HepG2 (cell line): ENCODE measurements around the gene RGS7. TPM values are rescaled to one million over a fixed set of nuclear protein-coding genes. Genes with fewer than 3 reads are reported as not detected.

Experiments used
- EHMT2 ChIP-seq: fragments of 200-600 bp; sonication (generic); IDR thresholded peaks from 2 replicates; pipeline ENCODE4 v1.7.0; 2017; ENCODE audit warnings: antibody characterized with exemption, low read depth, low read length, borderline replicate concordance
- FOXP1 ChIP-seq, 2 experiments: fragments of 450-650 bp in 1 of 2; IDR thresholded peaks; 2 replicates each; pipeline ENCODE4 v1.6.1; 2017 to 2018; ENCODE audit warnings: antibody characterized with exemption in 1 of 2
- MED1 ChIP-seq: sonication (generic); formaldehyde crosslinking; IDR thresholded peaks from 2 replicates; pipeline ENCODE4 v1.4.0; 2020; ENCODE audit warnings: missing genetic modification reagents
- MEIS2 ChIP-seq: sonication (generic); formaldehyde crosslinking; IDR thresholded peaks from 2 replicates; pipeline ENCODE4 v1.9.0; 2021; ENCODE audit warnings: mild to moderate bottlenecking, missing genetic modification reagents
- MIER2 ChIP-seq: IDR thresholded peaks from 2 replicates; pipeline ENCODE4 v1.6.1; 2016; ENCODE audit warnings: missing biosample characterization, missing genetic modification reagents
- NKX3-1 ChIP-seq: sonication (generic); formaldehyde crosslinking; IDR thresholded peaks from 2 replicates; pipeline ENCODE4 v1.5.0; 2020; ENCODE audit warnings: missing genetic modification reagents
- NR2F6 ChIP-seq, 2 experiments: IDR thresholded peaks; 2 replicates each; pipeline ENCODE4 v1.6.1; 2016; ENCODE audit warnings: antibody characterized with exemption in 1 of 2, mild to moderate bottlenecking in 1 of 2
- PITX1 ChIP-seq: sonication (generic); formaldehyde crosslinking; IDR thresholded peaks from 2 replicates; pipeline ENCODE4 v1.5.1; 2020; ENCODE audit warnings: mild to moderate bottlenecking, missing genetic modification reagents
- RNF2 ChIP-seq: fragments of 450-650 bp; conservative IDR thresholded peaks from 2 replicates; pipeline ENCODE4 v1.6.1; 2016; ENCODE audit warnings: low read depth
- ZBTB43 ChIP-seq: sonication (generic); formaldehyde crosslinking; conservative IDR thresholded peaks from 2 replicates; pipeline ENCODE4 v1.4.0; 2020; ENCODE audit warnings: missing genetic modification reagents
- ZHX1 ChIP-seq: sonication (generic); formaldehyde crosslinking; IDR thresholded peaks from 2 replicates; pipeline ENCODE4 v1.8.1; 2022; ENCODE audit warnings: low read depth, mild to moderate bottlenecking, missing genetic modification reagents
- ZNF670 ChIP-seq: sonication (generic); formaldehyde crosslinking; IDR thresholded peaks from 2 replicates; pipeline ENCODE4 v1.8.0; 2022; ENCODE audit warnings: mild to moderate bottlenecking, missing genetic modification reagents, borderline replicate concordance
- ZNF720 ChIP-seq: sonication (generic); formaldehyde crosslinking; IDR thresholded peaks from 2 replicates; pipeline ENCODE4 v1.4.0; 2020; ENCODE audit warnings: missing genetic modification reagents
- ZXDC ChIP-seq: sonication (generic); formaldehyde crosslinking; IDR thresholded peaks from 2 replicates; pipeline ENCODE4 v1.5.0; 2020; ENCODE audit warnings: mild to moderate bottlenecking, missing genetic modification reagents
- polyA plus RNA-seq, 8 experiments: library from polyadenylated mRNA; depleted of rRNA in 3 of 8; stranded (reverse) in 7 of 8; unstranded in 1 of 8; fragments of >200 nt; fragmentation: Illumina TruSeq in 4 of 8; extraction: Trizol in 4 of 8; gene quantifications; 2 replicates each; pipeline versions ENCODE4 v1.2.1 to v1.2.3, GENCODE V29; 2011 to 2016; ENCODE audit warnings: low read depth in 4 of 8, missing spikeins in 1 of 8, mixed read lengths in 1 of 8; ENCODE audit not compliant: insufficient read depth in 1 of 8
- total RNA-seq, 5 experiments: library from RNA; depleted of rRNA; stranded (reverse); fragments of >200 nt; fragmentation: Illumina TruSeq; extraction: Trizol; gene quantifications; 2 replicates each; pipeline ENCODE4 v1.2.3, GENCODE V29; 2016; ENCODE audit warnings: low read depth in 1 of 5

Gene RGS7
- total and polyA plus RNA-seq, 2 of the 13 experiments (the other 11 are each of a cell fraction or from before 2014, with no cell fraction given): not detected

- no peak for TF ChIP-seq ZXDC (CRISPR knock-in tag)
- TF ChIP-seq ZHX1 (CRISPR knock-in tag): no peak
- no peak for TF ChIP-seq RNF2
- TF ChIP-seq FOXP1 (IDR thresholded peaks at IDR 0.05): no peak
- no peak for TF ChIP-seq FOXP1 (CRISPR knock-in tag; IDR thresholded peaks at IDR 0.05)
- no peak for TF ChIP-seq PITX1 (CRISPR knock-in tag)
- TF ChIP-seq ZBTB43: 0 out of 2 replicates have a peak, but pooled peaks have one; percentile 47
- no peak for TF ChIP-seq ZNF670 (CRISPR knock-in tag)
- TF ChIP-seq ZNF720: no peak
- TF ChIP-seq MEIS2 (CRISPR knock-in tag): 0 out of 2 replicates have a peak, but pooled peaks have one; percentile 35
- 0 out of 2 replicates have a peak, but pooled peaks have one; percentile 13 for TF ChIP-seq MED1 (CRISPR knock-in tag)
- peak; percentile 81 for TF ChIP-seq EHMT2
- no peak for TF ChIP-seq NR2F6 (IDR thresholded peaks at IDR 0.05)
- no peak for TF ChIP-seq NR2F6 (CRISPR knock-in tag; IDR thresholded peaks at IDR 0.05)
- no peak for TF ChIP-seq NKX3-1 (CRISPR knock-in tag)
- peak; percentile 96 for TF ChIP-seq MIER2 (CRISPR knock-in tag)
Observed at GRCh38 chr1:241323514-241324195, 33.4 kb downstream of the RGS7 start (continued).
